GM21390 (cell line): Measurements from ENCODE around the gene PLK1.
"Not testable (repeated sequence)": the region's sequence is repeated elsewhere in the genome, so short reads cannot be mapped to it uniquely, and the experiment has no call there.

Experiments
- ATAC-seq: cut with Tn5 transposase; IDR thresholded peaks from one replicate; pipeline ENCODE4 v1.9.1; 2021; ENCODE audit not compliant: unreplicated experiment

Gene PLK1

GRCh38 chr16:23706439-23706838 lies 27.8 kb downstream of the PLK1 start:
- no peak for ATAC-seq

DNA sequence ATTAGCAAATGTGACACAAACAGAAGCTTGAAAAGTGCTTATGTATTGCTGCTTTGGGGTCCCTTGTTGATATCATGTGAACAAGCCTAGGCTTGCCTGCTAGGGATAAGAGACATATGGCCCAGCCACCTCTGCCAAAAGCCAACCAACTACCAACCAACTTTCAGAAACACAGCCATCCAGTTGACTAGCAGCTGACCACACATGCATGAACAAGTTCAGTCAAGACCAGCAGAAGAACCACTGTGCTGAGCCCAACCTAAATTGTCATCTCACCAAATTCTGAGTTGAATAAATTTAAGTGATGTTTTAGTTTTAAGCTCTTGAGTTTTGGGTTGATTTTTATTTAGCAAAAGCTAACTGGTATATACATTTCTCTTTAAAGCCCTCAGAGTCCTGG lies 30.8 kb downstream of the PLK1 start:
- ATAC-seq: no peak

DNA sequence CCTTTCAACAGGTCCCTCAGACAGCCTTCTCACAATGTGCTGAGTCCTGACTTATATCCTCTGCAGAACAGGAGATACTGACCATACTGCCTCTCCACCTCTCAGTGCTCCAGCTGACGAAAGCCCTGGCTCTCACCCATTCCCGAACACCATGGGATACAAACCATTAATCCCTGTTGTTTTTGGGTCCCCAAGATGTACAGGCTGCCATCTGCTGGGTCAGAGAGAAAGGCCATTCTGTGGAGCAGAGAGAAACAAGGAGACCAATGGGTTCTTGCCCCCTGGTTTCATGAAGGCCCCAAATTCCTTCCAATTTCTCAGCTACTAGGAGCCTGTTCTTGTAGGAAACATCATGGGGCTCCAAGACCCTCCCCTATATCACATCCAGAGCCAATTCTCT lies 31.3 kb downstream of the PLK1 start:
- no peak for ATAC-seq

DNA sequence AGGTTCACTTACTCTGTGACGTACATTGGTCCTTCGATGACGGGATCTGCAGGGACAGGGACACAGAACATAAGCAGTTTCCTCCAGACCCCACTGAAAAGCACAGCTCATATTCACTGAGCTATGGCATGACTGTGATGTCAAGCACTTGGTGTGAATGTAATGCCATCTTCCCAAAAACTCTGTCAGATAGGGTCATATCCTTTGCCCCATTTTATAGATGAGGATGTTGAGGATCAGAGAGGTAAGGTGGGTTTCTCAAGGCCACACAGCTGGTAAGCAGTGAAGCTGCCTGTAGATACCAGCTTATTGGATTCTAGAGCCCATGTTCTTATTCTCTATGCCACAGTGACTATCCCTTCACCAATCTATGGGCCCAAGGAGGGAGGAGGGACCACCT lies 31.8 kb downstream of the PLK1 start:
- ATAC-seq: no peak

GRCh38 chr16:23711785-23712184 lies 33.1 kb downstream of the PLK1 start:
- ATAC-seq: no peak

- ATAC-seq: no peak
These were observed 34.3 kb downstream of the PLK1 start, which contains the start of gene ERN2 for GRCh38 chr16:23712976-23713375. Gene ERN2, minus strand, starts transcription at chr16:23713222. Its CDS starts 35 bp downstream, at chr16:23713187.

GRCh38 chr16:23716484-23716883 lies 37.8 kb downstream of the PLK1 start:
- no peak for ATAC-seq

DNA sequence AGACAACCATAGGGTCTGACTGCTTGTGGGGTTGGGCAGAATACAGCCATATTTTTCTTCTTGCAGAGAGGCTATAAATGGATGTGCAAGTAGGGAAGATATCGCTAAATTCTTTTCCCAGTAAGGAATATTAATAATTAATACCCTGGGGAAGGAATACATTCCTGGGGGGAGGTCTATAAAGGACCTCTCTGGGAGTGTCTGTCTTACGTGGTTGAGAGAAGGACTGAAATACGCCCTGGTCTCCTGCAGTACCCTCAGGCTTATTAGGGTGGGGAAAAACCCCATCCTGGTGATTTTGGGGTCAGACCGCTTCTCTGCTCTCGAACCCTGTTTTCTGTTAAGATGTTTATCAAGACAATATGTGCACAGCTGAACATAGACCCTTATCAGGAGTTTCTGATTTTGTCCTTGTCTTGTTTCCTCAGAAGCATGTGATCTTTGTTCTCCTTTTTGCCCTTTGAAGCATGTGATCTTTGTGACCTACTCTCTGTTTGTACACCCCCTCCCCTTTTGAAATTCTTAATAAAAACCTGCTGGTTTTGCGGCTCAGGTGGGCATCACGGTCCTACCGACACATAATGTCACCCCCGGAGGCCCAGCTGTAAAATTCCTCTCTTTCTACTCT lies 44.0 kb downstream of the PLK1 start:
- not testable (repeated sequence) for ATAC-seq

GRCh38 chr16:23724096-23724784 lies 45.6 kb downstream of the PLK1 start:
- no peak for ATAC-seq

GRCh38 chr16:23724785-23725131 lies 46.1 kb downstream of the PLK1 start:
- no peak for ATAC-seq

GRCh38 chr16:23726710-23727109 lies 48.0 kb downstream of the PLK1 start:
- ATAC-seq: no peak

DNA sequence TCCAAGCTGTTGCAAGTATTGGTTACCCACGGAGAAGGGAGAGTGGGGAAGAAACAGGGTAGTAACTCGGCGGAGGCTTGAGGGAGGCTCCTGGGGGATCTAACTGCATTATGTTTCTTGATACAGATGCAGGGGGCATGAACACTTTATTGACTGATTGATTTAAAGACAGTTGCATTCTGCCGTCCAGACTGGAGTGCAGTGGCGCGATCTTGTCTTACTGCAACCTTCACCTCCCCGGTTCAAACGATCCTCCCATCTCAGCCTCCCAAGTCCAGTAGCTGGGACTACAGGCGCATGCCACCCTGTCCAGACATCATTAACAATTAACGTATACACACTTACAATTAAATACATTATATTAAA lies 49.4 kb downstream of the PLK1 start:
- no peak for ATAC-seq

DNA sequence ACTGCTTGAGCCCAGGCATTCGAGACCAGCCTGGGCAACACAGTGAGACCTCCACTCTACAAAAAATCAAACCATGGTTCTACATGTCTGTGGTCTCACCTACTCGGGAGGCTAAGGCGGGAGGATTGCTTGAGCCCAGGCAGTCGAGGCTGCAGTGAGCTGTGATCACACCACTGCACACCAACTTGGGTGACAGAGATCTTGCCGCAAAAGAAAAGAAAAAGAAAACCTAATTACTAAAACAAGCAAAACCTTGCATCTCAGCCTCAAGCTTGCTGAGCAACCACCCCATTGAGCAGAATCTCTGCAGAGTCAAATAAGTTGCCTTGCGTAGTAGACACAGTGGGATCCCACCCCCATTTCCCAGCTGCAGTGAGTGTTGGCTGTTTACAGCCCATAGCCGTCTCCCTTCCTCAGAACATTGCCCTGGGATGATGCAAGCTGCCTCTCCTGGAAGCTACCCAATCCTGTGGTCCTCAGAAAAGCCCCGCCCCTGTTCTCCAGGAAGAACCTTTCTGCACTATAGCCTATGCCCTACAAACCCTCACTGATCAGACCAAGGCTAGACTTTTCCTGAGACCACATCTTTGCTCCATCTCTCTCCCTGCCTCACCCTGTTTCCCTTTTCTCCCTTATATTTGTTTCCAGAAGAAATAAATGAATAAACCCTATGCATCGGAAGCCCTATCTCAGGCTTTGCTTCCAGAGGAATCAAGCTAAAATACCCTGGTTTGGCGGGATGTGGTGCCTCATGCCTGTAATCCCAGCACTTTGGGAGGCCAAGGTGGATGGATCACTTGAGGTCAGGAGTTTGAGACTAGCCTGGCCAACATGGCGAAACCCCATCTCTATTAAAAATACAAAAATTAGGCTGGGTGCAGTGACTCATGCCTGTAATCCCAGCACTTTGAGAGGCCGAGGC lies 51.1 kb downstream of the PLK1 start:
- no peak for ATAC-seq

DNA sequence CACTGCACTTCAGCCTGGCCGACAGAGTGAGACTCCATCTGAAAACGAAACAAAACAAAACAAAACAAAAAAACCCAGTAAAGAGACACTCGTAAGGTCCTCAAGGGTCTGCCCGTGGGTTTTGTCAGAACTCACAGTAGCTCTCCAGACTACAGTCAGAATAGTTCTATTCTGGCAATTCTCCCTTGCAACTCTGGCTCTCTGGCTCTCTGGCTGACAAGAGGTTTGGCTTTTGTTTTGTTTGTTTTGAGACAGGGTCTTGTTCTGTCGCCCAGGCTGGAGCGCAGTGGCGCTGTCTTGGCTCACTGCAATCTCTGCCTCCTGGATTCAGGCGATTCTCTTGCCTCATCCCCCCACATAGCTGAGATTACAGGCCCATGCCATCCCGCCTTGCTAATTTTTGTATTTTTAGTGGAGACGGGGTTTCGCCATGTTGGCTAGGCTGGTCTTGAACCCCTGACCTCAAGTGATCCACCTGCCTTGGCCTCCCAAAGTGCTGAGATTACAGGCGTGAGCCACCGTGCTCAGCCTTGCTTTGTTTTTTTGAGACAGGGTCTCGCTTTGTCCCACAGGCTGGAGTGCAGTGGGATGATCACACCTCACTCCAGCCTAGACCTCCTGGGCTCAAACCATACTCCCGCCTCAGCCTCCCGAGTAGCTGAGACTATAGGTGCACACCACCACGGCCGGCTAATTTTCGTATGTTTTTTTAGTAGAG lies 55.6 kb downstream of the PLK1 start:
- ATAC-seq: no peak

- ATAC-seq: not testable (repeated sequence)
These were observed 58.8 kb downstream of the PLK1 start for GRCh38 chr16:23737423-23738028.

GRCh38 chr16:23739516-23739915 lies 60.8 kb downstream of the PLK1 start:
- ATAC-seq: no peak
